ENCODE measurements around the gene GDPD2.
A peak's percentile ranks its signal among the peaks of the same experiment; 100 is the strongest.

The GDPD2 gene

GRCh38 chrX:70437921-70438665 lies 15.0 kb downstream of the GDPD2 start:
- no peak for DNase-seq (ENCODE audit: low read depth)

- no peak for DNase-seq (ENCODE audit: low read depth)
Observed at GRCh38 chrX:70439016-70439415, 15.9 kb downstream of the GDPD2 start.

GRCh38 chrX:70442224-70442623 lies 19.1 kb downstream of the GDPD2 start:
- no peak for DNase-seq (ENCODE audit: low read depth)

GRCh38 chrX:70444326-70444945 lies 21.3 kb downstream of the GDPD2 start, which contains the start of gene DLG3:
DLG3 (plus strand) TSS chrX:70444835; CDS start chrX:70445202, 367 bp downstream.
- DNase-seq (ENCODE audit: low read depth) = peak; percentile 19

- DNase-seq (ENCODE audit: low read depth) = no peak
Observed at GRCh38 chrX:70444946-70445656, 22.0 kb downstream of the GDPD2 start.

- no peak for DNase-seq (ENCODE audit: low read depth)
Observed at GRCh38 chrX:70445951-70446350, 22.8 kb downstream of the GDPD2 start.

- no peak for DNase-seq (ENCODE audit: low read depth)
Observed at GRCh38 chrX:70446380-70447350, 23.6 kb downstream of the GDPD2 start.

GRCh38 chrX:70449457-70449966 lies 26.4 kb downstream of the GDPD2 start:
- DNase-seq (ENCODE audit: low read depth) = no peak

GRCh38 chrX:70452143-70452733 lies 29.1 kb downstream of the GDPD2 start:
- DNase-seq (ENCODE audit: low read depth) = peak; percentile 18

GRCh38 chrX:70453024-70453618 lies 30.0 kb downstream of the GDPD2 start:
- no peak for DNase-seq (ENCODE audit: low read depth)

- DNase-seq (ENCODE audit: low read depth) = peak; percentile 17
Observed at GRCh38 chrX:70454441-70455365, 31.6 kb downstream of the GDPD2 start.

GRCh38 chrX:70455366-70456202 lies 32.5 kb downstream of the GDPD2 start:
- no peak for DNase-seq (ENCODE audit: low read depth)

GRCh38 chrX:70456256-70456655 lies 33.1 kb downstream of the GDPD2 start:
- DNase-seq (ENCODE audit: low read depth) = no peak

- no peak for DNase-seq (ENCODE audit: low read depth)
Observed at GRCh38 chrX:70461026-70461425, 37.9 kb downstream of the GDPD2 start.

- DNase-seq (ENCODE audit: low read depth) = no peak
Observed at GRCh38 chrX:70464051-70464450, 40.9 kb downstream of the GDPD2 start.

- no peak for DNase-seq (ENCODE audit: low read depth)
Observed at GRCh38 chrX:70466968-70467367, 43.9 kb downstream of the GDPD2 start.

GRCh38 chrX:70468709-70469108 lies 45.6 kb downstream of the GDPD2 start:
- DNase-seq (ENCODE audit: low read depth) = no peak

GRCh38 chrX:70470850-70471289 lies 47.8 kb downstream of the GDPD2 start:
- DNase-seq (ENCODE audit: low read depth) = no peak
